ENCODE measurements around the gene REV3L. TPM values are rescaled to one million over a fixed set of nuclear protein-coding genes. Genes with fewer than 3 reads are reported as not detected.

The REV3L gene
- total RNA-seq, 1 experiment from 2014 or later, result 5.7 TPM

GRCh38 chr6:111274593-111275217 is 208.3 kb downstream of the REV3L start:
- DNase-seq (ENCODE audit: low spot score), result no peak
- H3K4me3 Mint-ChIP-seq, result no peak overlapping the region
- no peak for ATAC-seq
- POLR2A ChIA-PET, result interaction anchor here (0.7 kb wide), 1 partner anchor 260 kb away, joined by 4 read pairs; no protein-coding TSS in a partner anchor
- peaks cover 74% of the 10 kb centered on the region for H3K36me3 Mint-ChIP-seq
- no peaks in the 10 kb centered on the region for H3K27me3 Mint-ChIP-seq (ENCODE audit: low read depth)
- no peaks in the 10 kb centered on the region for H3K4me1 Mint-ChIP-seq
- no peak overlapping the region; the same call in 1 of the 2 replicates for H3K27ac Mint-ChIP-seq
- H3K9me3 Mint-ChIP-seq, result peaks cover 9% of the 10 kb centered on the region
- CTCF ChIA-PET, result interaction anchor here (1.0 to 1.5 kb wide), 2 partner anchors 16 to 64 kb away, joined by 4 to 5 read pairs; a partner anchor contains a TSS
- no peak for TF ChIP-seq RELA (CRISPR knock-in tag; IDR thresholded peaks at IDR 0.05; ENCODE audit: borderline replicate concordance)
- TF ChIP-seq, protein P1, sequence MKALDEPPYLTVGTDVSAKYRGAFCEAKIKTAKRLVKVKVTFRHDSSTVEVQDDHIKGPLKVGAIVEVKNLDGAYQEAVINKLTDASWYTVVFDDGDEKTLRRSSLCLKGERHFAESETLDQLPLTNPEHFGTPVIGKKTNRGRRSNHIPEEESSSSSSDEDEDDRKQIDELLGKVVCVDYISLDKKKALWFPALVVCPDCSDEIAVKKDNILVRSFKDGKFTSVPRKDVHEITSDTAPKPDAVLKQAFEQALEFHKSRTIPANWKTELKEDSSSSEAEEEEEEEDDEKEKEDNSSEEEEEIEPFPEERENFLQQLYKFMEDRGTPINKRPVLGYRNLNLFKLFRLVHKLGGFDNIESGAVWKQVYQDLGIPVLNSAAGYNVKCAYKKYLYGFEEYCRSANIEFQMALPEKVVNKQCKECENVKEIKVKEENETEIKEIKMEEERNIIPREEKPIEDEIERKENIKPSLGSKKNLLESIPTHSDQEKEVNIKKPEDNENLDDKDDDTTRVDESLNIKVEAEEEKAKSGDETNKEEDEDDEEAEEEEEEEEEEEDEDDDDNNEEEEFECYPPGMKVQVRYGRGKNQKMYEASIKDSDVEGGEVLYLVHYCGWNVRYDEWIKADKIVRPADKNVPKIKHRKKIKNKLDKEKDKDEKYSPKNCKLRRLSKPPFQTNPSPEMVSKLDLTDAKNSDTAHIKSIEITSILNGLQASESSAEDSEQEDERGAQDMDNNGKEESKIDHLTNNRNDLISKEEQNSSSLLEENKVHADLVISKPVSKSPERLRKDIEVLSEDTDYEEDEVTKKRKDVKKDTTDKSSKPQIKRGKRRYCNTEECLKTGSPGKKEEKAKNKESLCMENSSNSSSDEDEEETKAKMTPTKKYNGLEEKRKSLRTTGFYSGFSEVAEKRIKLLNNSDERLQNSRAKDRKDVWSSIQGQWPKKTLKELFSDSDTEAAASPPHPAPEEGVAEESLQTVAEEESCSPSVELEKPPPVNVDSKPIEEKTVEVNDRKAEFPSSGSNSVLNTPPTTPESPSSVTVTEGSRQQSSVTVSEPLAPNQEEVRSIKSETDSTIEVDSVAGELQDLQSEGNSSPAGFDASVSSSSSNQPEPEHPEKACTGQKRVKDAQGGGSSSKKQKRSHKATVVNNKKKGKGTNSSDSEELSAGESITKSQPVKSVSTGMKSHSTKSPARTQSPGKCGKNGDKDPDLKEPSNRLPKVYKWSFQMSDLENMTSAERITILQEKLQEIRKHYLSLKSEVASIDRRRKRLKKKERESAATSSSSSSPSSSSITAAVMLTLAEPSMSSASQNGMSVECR (CRISPR knock-in tag; IDR thresholded peaks at IDR 0.05; ENCODE audit: borderline replicate concordance), result no peak
- no peak for TF ChIP-seq MYBL2 (CRISPR knock-in tag; IDR thresholded peaks at IDR 0.05)
- no peak for TF ChIP-seq NFATC4 (CRISPR knock-in tag; IDR thresholded peaks at IDR 0.05)

- Mint-ChIP-seq H3K36me3 (peaks cover 71% of the 10 kb centered on the region), H3K9me3 (peaks cover 6% of the 10 kb centered on the region)
These were observed 212.9 kb downstream of the REV3L start for GRCh38 chr6:111270121-111270520.

DNA sequence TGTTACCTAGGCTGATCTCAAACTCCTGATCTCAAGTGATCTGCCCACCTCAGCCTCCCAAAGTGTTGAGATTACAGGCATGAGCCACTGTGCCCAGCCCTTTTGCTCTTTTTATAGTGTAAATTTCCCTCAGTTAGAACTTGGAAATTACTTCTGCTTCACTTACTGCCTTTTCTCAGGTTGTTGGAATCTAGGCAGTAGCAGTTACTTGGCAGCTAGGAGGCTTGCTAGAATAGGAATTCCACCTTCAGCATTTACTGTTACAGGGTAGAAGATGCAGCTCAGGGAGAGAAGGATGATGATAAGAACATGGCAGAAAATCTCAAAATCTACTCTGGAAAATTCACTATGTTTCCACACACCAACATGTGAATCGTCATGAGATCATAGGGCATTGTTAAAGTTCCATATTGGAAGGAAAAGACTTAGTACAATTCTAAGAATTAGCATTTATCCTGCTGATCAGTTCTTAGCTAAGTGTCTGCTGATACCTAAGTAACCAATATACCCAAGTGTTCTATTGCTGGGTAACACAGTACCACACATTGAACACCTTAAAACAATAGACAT is 213.5 kb downstream of the REV3L start:
- Mint-ChIP-seq H3K27ac (no peak overlapping the region), H3K4me1 (no peaks in the 10 kb centered on the region), H3K36me3 (peaks cover 70% of the 10 kb centered on the region), H3K27me3 (ENCODE audit: low read depth) (no peaks in the 10 kb centered on the region), H3K4me3 (no peak overlapping the region), H3K9me3 (peaks cover 4% of the 10 kb centered on the region)
- no peak for DNase-seq (ENCODE audit: low spot score)
- TF ChIP-seq ZSCAN18 (CRISPR knock-in tag; IDR thresholded peaks at IDR 0.05) (no peak), SMAD3 (CRISPR knock-in tag; IDR thresholded peaks at IDR 0.05; ENCODE audit: borderline replicate concordance) (no peak)
- TF ChIP-seq, protein P2, sequence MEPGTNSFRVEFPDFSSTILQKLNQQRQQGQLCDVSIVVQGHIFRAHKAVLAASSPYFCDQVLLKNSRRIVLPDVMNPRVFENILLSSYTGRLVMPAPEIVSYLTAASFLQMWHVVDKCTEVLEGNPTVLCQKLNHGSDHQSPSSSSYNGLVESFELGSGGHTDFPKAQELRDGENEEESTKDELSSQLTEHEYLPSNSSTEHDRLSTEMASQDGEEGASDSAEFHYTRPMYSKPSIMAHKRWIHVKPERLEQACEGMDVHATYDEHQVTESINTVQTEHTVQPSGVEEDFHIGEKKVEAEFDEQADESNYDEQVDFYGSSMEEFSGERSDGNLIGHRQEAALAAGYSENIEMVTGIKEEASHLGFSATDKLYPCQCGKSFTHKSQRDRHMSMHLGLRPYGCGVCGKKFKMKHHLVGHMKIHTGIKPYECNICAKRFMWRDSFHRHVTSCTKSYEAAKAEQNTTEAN (CRISPR knock-in tag; IDR thresholded peaks at IDR 0.05), result no peak
- ATAC-seq, result no peak
- POLR2A ChIA-PET, result no interaction called here
- CTCF ChIA-PET, result interaction anchor here (0.8 to 1.6 kb wide), 2 partner anchors 10 to 11 kb away, joined by 4 to 6 read pairs; a partner anchor contains a TSS

More at GRCh38 chr6:111270121-111270520, 212.9 kb downstream of the REV3L start:
- CTCF ChIA-PET, result interaction anchor here (0.6 to 1.6 kb wide), 2 partner anchors 11 to 18 kb away, joined by 4 to 6 read pairs; a partner anchor contains a TSS
- DNase-seq (ENCODE audit: low spot score), result no peak
- Mint-ChIP-seq H3K4me1 (no peaks in the 10 kb centered on the region), H3K27me3 (ENCODE audit: low read depth) (no peaks in the 10 kb centered on the region), H3K4me3 (no peak overlapping the region), H3K27ac (no peak overlapping the region)
- ATAC-seq, result no peak
- POLR2A ChIA-PET, result no interaction called here
- TF ChIP-seq ZBTB21 (CRISPR knock-in tag; IDR thresholded peaks at IDR 0.05; ENCODE audit: borderline replicate concordance), result no peak

GRCh38 chr6:111267764-111268333 is 215.2 kb downstream of the REV3L start:
- ChIA-PET CTCF (no interaction called here), POLR2A (no interaction called here)
- Mint-ChIP-seq H3K4me1 (no peaks in the 10 kb centered on the region), H3K27ac (no peak overlapping the region), H3K27me3 (ENCODE audit: low read depth) (no peaks in the 10 kb centered on the region), H3K9me3 (no peaks in the 10 kb centered on the region), H3K36me3 (peaks cover 63% of the 10 kb centered on the region), H3K4me3 (no peak overlapping the region)
- no peak for DNase-seq (ENCODE audit: low spot score)
- ATAC-seq, result no peak
- no peak for TF ChIP-seq NFATC4 (CRISPR knock-in tag; IDR thresholded peaks at IDR 0.05)
- no peak for TF ChIP-seq NFYB (CRISPR knock-in tag; conservative IDR thresholded peaks at IDR 0.05; ENCODE audit: low read depth)
- no peak for TF ChIP-seq CBFB (CRISPR knock-in tag; IDR thresholded peaks at IDR 0.05; ENCODE audit: low read depth)
- TF ChIP-seq KAT7 (CRISPR knock-in tag; IDR thresholded peaks at IDR 0.05; ENCODE audit: borderline replicate concordance), result no peak
- no peak for TF ChIP-seq CDX4 (CRISPR knock-in tag; IDR thresholded peaks at IDR 0.05; ENCODE audit: borderline replicate concordance)
- no peak for TF ChIP-seq ZBTB21 (CRISPR knock-in tag; IDR thresholded peaks at IDR 0.05; ENCODE audit: borderline replicate concordance)
- TF ChIP-seq ZNF532 (CRISPR knock-in tag; IDR thresholded peaks at IDR 0.05; ENCODE audit: borderline replicate concordance), result no peak

Measured in WTC11 (cell line).